D341Med (cell line): ENCODE data around the gene NLRP6.
"Not testable (repeated sequence)": the region's sequence is repeated elsewhere in the genome, so short reads cannot be mapped to it uniquely, and the experiment has no call there.

Experiments used
- DNase-seq: peaks from one replicate; pipeline ENCODE4 v3.0.0; 2012; ENCODE audit warnings: low spot score

The NLRP6 gene

DNA sequence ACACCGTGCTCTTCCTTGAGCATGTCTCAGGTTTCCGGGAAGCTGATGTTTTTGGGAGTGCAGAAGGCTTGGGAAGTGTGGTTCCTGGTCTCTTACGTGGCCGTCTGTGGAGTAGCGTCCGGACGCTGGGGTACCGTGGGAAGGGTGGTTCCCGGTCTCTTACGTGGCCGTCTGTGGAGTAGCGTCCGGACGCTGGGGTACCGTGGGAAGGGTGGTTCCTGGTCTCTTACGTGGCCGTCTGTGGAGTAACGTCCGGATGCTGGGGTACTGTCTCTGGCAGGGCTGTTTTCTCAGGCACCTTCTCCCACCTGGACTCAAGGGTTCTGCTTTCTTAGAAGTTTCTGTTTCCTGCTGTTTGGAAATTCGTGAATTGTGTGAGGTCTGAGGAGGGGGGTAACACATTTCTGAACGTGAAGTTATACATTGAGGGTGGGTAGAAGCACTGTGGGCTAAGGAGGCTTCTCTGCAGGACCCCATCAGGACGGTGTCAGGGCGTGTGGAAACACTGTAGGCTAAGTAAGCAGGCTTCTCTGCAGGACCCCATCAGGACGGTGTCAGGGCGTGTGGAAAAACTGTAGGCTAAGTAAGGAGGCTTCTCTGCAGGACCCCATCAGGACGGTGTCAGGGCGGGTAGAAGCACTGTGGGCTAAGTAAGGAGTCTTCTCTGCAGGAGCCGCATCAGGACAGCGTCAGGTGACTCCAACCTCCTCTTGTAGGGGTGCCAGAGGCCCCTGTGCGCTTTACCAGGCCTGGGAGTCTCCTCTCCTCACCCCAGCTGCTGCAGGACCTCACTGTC lies 47.8 kb downstream of the NLRP6 start:
- peak; percentile 3 for DNase-seq

DNA sequence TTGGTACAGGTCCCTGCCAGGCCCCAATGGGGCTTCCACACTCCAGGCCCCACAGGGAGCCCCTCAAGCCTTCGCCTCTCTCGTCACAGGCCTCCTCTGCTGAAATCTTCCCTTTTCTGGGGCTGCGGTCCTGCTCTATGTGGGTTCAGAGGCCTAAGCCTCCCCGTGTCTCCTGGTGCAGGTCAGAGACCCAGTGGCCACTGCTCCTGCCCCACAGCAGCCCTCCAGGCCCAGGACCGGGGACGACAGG lies 48.3 kb downstream of the NLRP6 start:
- DNase-seq = peak; percentile 4

DNA sequence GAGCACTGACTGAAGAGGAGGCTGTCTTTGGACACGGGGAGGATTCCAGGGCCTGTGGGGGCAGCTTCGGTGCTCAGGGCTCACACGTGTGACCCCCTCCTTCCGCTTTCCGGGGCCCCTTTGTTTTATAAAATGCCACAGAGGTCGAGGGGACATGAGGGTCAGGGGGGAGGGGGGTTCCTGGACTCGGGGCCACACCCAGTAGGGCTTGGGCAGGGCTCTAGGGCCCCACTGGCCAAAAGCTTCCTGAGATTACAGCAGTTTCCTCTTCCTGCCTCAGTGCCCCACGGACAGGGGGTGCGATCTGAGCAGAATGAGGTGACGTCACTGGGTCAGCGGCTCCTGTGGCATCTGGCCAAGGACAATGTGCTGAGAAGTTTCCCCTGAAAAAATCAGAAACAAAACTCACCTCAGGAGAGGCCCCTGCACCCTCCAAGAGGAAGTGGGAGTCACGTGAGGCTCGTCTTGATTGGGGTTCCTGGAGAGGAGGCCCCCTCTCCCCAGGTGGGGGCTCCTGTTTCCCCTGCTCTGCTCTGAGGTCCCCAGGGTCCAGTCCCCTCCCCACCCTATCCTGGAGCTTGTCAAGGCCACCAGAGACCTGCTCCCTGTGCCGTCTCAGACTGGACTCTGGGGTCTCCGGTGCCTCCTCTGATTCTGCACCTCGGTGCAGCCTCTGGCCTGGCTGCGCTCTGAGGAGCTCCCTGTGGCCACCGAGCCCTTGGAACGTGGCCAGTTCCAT lies 48.8 kb downstream of the NLRP6 start:
- no peak for DNase-seq

DNA sequence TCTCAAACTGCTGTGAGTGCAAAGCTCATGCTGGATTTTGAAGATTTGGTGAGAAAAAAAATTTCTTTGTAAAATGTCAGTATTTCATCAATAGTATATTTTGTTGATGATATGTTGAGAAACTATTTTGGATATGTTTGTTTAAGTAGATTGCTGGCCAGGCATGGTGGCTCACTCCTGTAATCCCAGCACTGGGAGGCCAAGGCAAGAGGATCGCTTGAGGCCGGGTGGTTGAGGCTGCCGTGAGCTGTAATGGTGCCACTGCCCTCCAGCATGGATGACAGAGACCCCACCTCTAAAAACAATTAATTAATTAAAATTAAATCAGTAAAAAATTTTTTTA lies 49.3 kb downstream of the NLRP6 start:
- no peak for DNase-seq

DNA sequence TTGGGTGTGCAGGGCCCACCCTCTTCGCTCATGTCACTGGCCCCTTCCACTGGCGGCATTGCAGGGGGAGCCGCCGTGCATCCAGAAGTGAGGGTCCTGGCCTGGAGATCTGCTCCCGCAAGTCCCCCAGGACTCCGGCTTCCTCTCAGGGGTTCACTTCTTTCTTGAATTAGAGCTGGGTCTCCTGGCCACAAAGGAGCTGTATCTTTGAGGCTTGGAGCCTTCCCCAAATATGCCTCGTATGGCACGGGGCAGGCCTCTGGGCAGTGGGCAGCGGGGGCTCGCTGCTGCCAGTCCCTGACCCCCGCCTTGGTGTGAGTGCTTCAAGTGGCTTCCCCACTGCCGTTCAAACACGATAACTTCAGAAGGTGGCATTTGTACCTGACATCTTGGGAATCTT lies 49.8 kb downstream of the NLRP6 start:
- DNase-seq = no peak

DNA sequence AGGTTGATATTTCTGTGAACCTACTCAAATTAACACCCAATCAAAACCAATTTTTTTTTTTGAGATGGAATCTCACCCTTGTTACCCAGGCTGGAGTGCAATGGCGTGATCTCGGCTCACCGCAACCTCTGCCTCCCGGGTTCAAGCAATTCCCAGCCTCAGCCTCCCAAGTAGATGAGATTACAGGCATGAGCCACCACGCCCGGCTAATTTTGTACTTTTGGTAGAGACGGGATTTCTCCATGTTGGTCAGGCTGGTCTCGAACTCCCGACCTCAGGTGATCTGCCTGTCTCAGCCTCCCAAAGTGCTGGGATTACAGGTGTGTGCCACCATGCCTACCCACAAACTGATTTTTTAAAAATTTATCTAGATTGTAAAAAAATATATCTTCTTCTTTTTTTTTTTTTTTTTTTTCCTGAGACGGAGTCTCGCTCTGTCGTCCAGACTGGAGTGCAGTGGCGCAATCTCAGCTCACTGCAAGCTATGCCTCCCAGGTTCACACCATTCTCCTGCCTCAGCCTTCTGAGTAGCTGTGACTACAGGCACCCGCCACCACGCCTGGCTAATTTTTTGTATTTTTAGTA lies 50.4 kb downstream of the NLRP6 start:
- DNase-seq = not testable (repeated sequence)

DNA sequence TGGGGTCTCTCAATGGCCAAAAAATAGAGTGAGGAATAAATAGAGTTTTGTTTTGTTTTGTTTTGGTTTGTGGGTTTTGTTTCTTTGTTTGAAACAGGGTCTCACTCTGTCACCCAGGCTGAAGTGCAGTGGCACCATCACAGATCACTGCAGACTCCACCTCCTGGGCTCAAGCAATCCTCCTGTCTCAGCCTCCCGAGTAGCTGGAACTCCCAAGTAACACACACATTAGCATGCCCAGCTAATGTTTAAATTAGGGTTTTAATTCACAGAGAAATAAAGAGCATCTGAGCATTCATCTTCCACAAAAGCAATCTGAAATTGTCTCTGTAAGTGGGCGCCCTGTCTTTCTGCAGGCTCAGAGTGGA lies 51.7 kb downstream of the NLRP6 start:
- no peak for DNase-seq

DNA sequence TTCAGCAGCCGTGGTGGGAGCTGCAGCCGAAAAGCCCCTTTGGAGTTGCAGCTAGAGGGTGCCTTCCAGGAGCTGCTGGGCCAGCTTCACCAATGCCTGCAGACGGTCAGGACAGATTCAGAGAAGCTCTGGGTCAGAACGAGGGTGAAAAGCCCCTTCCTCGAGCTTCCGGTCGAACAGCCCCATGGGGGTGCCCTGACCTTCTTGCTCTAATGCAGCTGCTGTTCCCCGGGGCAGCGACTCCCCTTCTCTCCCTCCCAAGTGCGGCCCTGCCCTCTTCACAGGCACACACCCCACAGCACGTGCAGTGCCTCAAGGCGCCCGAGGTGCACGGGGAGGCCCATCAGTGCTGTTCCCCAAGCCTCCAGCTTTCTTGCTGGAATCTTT lies 52.1 kb downstream of the NLRP6 start:
- DNase-seq = no peak

DNA sequence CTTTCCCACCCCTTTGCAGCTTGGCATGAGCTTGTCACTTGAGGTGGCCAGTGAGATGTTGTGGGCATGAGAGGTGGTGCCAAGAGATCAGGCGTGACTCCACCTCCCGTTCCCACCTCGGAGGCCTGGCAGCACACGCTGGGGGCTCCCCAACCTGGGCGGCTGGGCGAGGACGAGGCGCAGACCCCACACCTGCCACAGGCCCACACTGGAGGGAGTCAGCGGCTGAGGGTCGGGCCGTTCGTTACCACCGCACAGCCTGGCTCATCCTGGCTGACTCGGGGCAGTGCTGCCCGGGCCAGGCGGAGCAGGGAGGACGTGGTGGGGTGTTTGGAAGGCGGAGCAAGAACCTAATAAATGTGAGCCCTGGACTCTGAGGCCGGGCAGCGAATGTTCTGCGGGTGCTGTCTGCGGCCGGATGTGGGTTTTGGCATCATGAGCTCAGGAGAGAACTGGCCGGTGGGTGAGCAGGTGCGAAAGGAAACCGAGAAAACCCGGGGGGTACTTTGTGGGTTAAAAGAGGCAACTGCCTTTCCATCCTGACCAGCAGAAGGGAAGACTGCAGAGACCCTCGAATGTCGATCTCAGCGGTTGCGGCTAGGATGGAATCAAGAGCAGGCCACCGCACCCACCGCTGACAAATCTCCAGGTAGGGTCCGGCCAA lies 52.6 kb downstream of the NLRP6 start:
- DNase-seq = no peak

DNA sequence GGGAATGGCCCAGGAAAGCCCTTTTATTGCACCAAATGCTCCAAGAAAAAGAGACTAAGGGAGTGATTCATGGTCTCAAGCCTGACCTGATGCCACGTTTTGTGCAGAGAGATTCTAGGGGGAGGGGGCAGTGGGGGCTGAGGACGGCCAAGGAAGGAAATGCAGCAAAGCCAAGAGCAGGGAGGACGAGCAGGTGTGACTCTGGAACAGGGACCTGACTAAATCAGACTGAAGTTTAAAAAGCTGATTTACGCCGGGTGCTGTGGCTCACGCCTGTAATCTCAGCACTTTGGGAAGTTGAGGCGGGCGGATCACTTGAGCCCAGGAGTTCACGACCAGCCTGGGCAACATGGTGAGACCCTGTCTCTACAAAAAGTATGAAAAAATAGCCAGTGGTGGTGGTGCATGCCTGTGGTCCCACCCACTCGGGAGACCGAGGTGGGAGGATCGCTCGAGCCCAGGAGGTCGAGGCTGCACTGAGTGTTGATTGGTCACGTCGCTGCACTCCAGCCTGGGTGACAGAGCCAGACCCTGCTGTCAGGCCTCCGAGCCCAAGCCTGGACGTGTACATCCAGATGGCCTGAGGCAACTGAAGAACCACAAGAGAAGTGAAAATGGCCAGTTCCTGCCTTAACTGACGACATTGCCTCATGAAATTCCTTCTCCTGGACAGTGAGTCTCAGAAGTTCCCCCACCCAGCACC lies 53.3 kb downstream of the NLRP6 start:
- DNase-seq = no peak

DNA sequence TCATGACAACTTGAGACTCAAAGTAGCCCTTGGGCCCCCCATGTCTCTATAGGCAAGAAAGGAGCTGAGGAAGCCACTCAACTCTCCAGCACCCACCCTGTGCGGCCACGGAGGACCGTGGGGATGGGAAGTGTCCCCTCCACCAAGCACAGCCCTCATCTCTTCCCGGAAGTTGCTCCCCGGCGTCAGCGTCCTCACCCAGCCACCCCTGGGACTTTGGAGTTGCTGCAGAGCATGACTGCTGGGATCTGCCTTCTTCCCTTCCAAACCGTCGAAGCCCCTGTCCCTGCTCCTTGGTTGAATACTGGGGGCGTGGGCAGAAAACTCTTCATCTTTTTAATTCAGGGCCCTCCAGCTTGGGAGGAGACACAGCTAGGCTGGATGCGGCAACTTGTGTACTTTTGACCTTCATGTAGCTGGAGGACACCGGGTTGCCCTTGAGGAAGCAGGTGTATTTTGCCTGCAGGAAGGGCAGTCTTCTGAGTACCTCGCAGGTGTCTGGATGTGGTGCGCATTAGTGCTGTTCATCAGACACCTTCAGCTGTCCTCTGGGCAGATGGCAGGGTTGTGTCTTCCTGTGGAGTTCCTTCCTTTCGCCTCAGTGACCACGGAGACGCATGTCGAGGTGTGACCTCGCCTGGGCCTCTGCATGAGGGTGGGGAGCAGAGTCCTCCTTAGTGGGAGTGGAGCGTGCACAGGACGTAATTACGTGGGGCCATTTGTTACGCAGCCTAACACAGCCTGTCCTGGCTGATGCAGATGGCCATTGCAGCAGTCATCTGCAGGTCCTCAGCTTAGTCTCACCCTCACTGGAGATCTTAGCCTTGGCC lies 54.7 kb downstream of the NLRP6 start:
- no peak for DNase-seq

DNA sequence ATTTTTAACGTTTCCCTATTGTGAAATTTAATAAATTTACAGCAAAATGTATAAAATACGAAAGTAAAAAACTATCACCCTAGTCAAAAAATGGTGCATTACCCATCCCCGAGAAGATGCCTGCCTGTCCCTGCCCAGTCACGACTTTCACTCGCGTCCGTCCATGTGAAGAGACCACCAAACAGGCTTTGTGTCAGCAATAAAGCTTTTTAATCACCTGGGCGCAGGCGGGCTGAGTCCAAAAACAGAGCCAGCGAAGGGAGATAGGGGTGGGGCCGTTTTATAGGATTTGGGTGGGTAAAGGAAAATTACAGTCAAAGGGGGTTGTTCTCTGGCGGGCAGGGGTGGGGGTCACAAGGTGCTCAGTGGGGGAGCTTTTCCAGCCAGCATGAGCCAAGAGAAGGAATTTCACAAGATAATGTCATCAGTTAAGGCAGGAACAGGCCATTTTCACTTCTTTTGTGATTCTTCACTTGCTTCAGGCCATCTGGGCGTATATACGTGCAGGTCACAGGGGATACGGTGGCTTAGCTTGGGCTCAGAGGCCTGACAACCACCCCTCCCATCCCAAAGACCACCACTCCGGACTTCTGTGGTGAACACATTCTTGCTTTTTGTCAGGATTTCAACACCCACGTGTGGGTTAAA lies 55.5 kb downstream of the NLRP6 start:
- not testable (repeated sequence) for DNase-seq

DNA sequence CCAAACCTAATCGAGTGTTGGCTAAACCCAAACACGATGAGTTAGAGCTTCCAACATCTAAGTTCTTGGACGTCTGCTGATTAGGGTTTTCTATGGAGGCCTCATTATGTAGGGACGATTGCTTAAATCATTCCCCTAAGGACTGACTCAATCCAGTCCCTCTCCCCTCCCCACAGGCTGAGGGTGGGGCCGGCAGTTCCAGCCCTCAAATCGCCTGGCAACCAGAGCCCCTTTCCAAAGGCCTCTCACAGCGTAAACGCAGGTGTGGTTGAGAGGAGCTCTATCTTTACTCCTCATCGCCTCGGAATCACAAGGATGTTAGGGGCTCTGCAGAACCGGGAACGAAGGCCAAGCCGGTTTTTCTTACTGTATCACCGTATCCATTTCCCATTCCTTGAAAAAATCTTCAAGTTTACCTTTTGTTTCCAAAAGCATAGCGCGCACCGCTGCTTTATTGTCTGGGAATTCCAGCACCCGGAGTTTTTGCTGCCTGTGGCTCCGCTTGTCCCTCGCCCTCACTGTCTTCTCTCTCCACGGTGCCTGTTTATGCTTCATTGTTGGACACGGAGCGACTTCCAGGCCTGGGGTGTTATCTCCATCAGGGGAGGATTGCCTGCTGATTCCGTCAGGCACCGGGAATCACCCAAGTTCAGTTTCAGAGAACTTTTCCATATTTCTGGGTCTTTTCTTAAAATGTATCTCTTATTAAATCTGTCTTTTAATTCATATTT lies 56.2 kb downstream of the NLRP6 start:
- no peak for DNase-seq
